Smooth muscle cell (in vitro differentiated cells): ENCODE results near the gene MICU2. TPM values are rescaled to one million over a fixed set of nuclear protein-coding genes. Genes with fewer than 3 reads are reported as not detected.

Experiments
- DNase-seq: peaks from one replicate; lab custom pipeline; 2025; ENCODE audit not compliant: unreplicated experiment; lab: John Stamatoyannopoulos, UW
- H2AFZ ChIP-seq: fragments of 200-600 bp; sonication (generic); 2 replicates; pipeline ENCODE4 v1.6.0; 2016; ENCODE audit warnings: antibody characterized with exemption, low read depth, mild to moderate bottlenecking
- H3F3A ChIP-seq: fragments of 200-600 bp; sonication (generic); 2 replicates; pipeline ENCODE4 v1.6.0; 2017; ENCODE audit warnings: antibody characterized with exemption, low read depth
- H3K27ac ChIP-seq: fragments of 200-600 bp; sonication (generic); 2 replicates; pipeline ENCODE4 v1.5.1; 2016; ENCODE audit warnings: low read depth, mild to moderate bottlenecking
- H3K27me3 ChIP-seq: fragments of 200-600 bp; sonication (generic); 2 replicates; pipeline ENCODE4 v1.6.1; 2016; ENCODE audit warnings: low read depth, mild to moderate bottlenecking
- H3K36me3 ChIP-seq: fragments of 200-600 bp; sonication (generic); 2 replicates; pipeline ENCODE4 v1.5.1; 2016; ENCODE audit warnings: low read depth
- H3K4me1 ChIP-seq: fragments of 200-600 bp; sonication (generic); 2 replicates; pipeline ENCODE4 v1.5.1; 2016; ENCODE audit warnings: low read depth
- H3K4me2 ChIP-seq: fragments of 200-600 bp; sonication (generic); 2 replicates; pipeline ENCODE4 v1.6.0; 2016; ENCODE audit warnings: mild to moderate bottlenecking
- H3K4me3 ChIP-seq: fragments of 200-600 bp; sonication (generic); 2 replicates; pipeline ENCODE4 v1.5.1; 2016; ENCODE audit warnings: mild to moderate bottlenecking
- H3K79me2 ChIP-seq: fragments of 200-600 bp; sonication (generic); 2 replicates; pipeline ENCODE4 v1.6.0; 2016; ENCODE audit warnings: low read depth, mild to moderate bottlenecking
- H3K9ac ChIP-seq: fragments of 200-600 bp; sonication (generic); 2 replicates; pipeline ENCODE4 v1.6.0; 2016; ENCODE audit warnings: low read depth
- H3K9me3 ChIP-seq: fragments of 200-600 bp; sonication (generic); replicated peaks from 2 replicates; pipeline ENCODE4 v1.5.1; 2016; ENCODE audit warnings: low read depth
- H4K20me1 ChIP-seq: fragments of 200-600 bp; sonication (generic); 2 replicates; pipeline ENCODE4 v1.6.0; 2016; ENCODE audit warnings: low read depth
- CTCF ChIP-seq: fragments of 200-600 bp; sonication (generic); IDR thresholded peaks from 2 replicates; pipeline ENCODE4 v1.5.1; 2017; ENCODE audit warnings: borderline replicate concordance, mild to moderate bottlenecking, antibody characterized with exemption; ENCODE audit not compliant: insufficient read depth, poor library complexity, severe bottlenecking
- WGBS: methylation state at CpG from one replicate; pipeline ENCODE4 v1.1.7; 2016; ENCODE audit warnings: low lambda C conversion rate; 5-methylcytosine and 5-hydroxymethylcytosine counted together
- polyA plus RNA-seq: library from polyadenylated mRNA; unstranded; fragments of >200 nt; fragmentation: Nextera tagmentation; extraction: Ambion mirVana; gene quantifications from 2 replicates; pipeline ENCODE4 v1.2.1, GENCODE V29; 2016
- total RNA-seq: library from RNA; depleted of rRNA; stranded (reverse); fragments of >200 nt; gene quantifications from 2 replicates; pipeline ENCODE4 v1.2.3, GENCODE V29; 2014

MICU2 gene
- total and polyA plus RNA-seq, 2 experiments from 2014 or later = 40.2 to 86.5 TPM

DNA sequence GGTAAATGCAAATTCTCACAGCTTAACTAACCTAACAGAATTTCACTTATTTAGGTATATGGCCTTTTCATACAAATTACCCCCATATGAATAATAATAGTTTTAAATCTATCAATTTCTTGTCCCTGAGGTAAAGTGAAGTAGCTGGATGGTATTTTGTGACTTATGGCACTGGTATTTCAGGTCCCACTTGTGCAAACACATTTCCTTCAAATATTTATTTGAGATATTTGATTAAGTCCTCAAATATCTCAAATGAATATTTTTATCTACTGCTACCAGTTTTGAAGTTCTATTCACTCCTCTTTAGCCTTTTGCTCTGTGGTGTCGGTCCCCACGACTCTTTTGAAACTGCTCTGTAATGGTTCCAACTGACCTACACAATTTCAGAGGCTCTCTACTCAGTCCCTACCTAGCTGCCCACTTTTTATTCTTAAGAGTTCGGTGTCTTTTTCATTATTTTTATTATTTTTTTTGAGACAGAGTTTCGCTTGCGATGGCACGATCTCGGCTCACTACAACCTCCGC lies 85.3 kb downstream of the MICU2 start:
- H3K4me2 ChIP-seq = no peak overlapping the region
- WGBS = 99% methylated on average over 8 of the region's 8 CpGs

GRCh38 chr13:21517576-21517975 lies 86.4 kb downstream of the MICU2 start:
- Histone ChIP-seq H4K20me1 (no peaks in the 10 kb centered on the region), H3K27me3 (no peaks in the 10 kb centered on the region), H3K4me1 (no peaks in the 10 kb centered on the region), H3K36me3 (peaks cover 7% of the 10 kb centered on the region), H3K27ac (no peak overlapping the region), H3K4me3 (no peak overlapping the region), H3K9ac (no peak overlapping the region), H3K4me2 (no peak overlapping the region), H3K79me2 (no peaks in the 10 kb centered on the region), H3F3A (no peaks in the 10 kb centered on the region), H2AFZ (no peak overlapping the region), H3K9me3 (no peaks in the 10 kb centered on the region)
- TF ChIP-seq CTCF = no peak
- WGBS = 87% methylated on average over 16 of the region's 16 CpGs
- no peak for DNase-seq

More for the DNA sequence above, 85.3 kb downstream of the MICU2 start:
- TF ChIP-seq CTCF = no peak
- Histone ChIP-seq H3K79me2 (no peaks in the 10 kb centered on the region), H3K4me3 (no peak overlapping the region), H4K20me1 (no peaks in the 10 kb centered on the region), H3K9me3 (no peaks in the 10 kb centered on the region), H3K27ac (no peak overlapping the region), H3K9ac (no peak overlapping the region), H3K27me3 (no peaks in the 10 kb centered on the region), H3K36me3 (no peaks in the 10 kb centered on the region), H3K4me1 (no peaks in the 10 kb centered on the region), H3F3A (no peaks in the 10 kb centered on the region), H2AFZ (no peak overlapping the region)
- DNase-seq = no peak

- TF ChIP-seq CTCF = no peak
- Histone ChIP-seq H3K27ac (no peak overlapping the region), H3K4me2 (no peak overlapping the region), H3K79me2 (no peaks in the 10 kb centered on the region), H3K4me3 (no peak overlapping the region), H3K27me3 (no peaks in the 10 kb centered on the region), H3K9ac (no peak overlapping the region), H3K9me3 (no peaks in the 10 kb centered on the region), H3K36me3 (peaks cover 8% of the 10 kb centered on the region), H3F3A (no peaks in the 10 kb centered on the region), H3K4me1 (no peaks in the 10 kb centered on the region), H4K20me1 (no peaks in the 10 kb centered on the region), H2AFZ (no peak overlapping the region)
- no peak for DNase-seq
- WGBS = 85% methylated on average over 2 of the region's 2 CpGs
These were observed 87.2 kb downstream of the MICU2 start for GRCh38 chr13:21516805-21517204.

GRCh38 chr13:21511849-21512248 lies 92.1 kb downstream of the MICU2 start:
- no peak overlapping the region for H2AFZ ChIP-seq
- WGBS = 93% methylated on average over 4 of the region's 4 CpGs
- H3K4me3 ChIP-seq = no peak overlapping the region
- peaks cover 13% of the 10 kb centered on the region for H3K36me3 ChIP-seq
- TF ChIP-seq CTCF = no peak
- no peaks in the 10 kb centered on the region for H3F3A ChIP-seq
- DNase-seq = no peak
- H3K27me3 ChIP-seq = no peaks in the 10 kb centered on the region
- H3K4me1 ChIP-seq = no peaks in the 10 kb centered on the region
- no peaks in the 10 kb centered on the region for H4K20me1 ChIP-seq
- no peaks in the 10 kb centered on the region for H3K9me3 ChIP-seq
- H3K27ac ChIP-seq = no peak overlapping the region
- no peak overlapping the region for H3K9ac ChIP-seq
- H3K79me2 ChIP-seq = no peaks in the 10 kb centered on the region
- no peak overlapping the region for H3K4me2 ChIP-seq
